ENCODE measurements around the gene CMBL.

DNA sequence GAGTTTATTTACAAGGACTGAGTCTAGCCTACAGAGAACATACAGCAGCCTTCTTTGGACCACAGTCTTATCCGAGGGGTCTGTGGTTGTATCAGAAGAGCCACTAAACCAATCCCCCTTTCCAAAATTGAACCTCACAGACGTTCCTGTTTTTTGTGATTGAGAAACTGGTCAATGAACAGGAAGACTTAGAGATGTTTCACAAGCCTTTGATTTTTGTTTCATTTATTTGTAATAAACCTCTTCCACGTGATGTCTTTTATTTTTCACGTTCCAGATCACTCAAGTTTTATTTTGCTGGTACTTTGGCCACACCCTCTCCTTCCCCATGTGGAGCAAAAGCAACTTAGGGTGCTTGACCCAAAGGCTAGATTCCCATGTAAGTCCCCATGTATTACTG is 41.6 kb downstream of the CMBL start:
- TF ChIP-seq, protein P1, sequence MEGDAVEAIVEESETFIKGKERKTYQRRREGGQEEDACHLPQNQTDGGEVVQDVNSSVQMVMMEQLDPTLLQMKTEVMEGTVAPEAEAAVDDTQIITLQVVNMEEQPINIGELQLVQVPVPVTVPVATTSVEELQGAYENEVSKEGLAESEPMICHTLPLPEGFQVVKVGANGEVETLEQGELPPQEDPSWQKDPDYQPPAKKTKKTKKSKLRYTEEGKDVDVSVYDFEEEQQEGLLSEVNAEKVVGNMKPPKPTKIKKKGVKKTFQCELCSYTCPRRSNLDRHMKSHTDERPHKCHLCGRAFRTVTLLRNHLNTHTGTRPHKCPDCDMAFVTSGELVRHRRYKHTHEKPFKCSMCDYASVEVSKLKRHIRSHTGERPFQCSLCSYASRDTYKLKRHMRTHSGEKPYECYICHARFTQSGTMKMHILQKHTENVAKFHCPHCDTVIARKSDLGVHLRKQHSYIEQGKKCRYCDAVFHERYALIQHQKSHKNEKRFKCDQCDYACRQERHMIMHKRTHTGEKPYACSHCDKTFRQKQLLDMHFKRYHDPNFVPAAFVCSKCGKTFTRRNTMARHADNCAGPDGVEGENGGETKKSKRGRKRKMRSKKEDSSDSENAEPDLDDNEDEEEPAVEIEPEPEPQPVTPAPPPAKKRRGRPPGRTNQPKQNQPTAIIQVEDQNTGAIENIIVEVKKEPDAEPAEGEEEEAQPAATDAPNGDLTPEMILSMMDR (IDR thresholded peaks at IDR 0.05): no peak
- TF ChIP-seq EZH2 (IDR thresholded peaks at IDR 0.05) (no peak), EZH2phosphoT487 (IDR thresholded peaks at IDR 0.05) (no peak)

All from neural progenitor cell (in vitro differentiated cells).